HG03064 (cell line): Measurements from ENCODE around the gene ZNF292.
"Not testable (repeated sequence)": the region's sequence is repeated elsewhere in the genome, so short reads cannot be mapped to it uniquely, and the experiment has no call there.

Source experiments
- ATAC-seq: cut with Tn5 transposase; IDR thresholded peaks from one replicate; pipeline ENCODE4 v1.9.1; 2021; ENCODE audit warnings: low read depth; ENCODE audit not compliant: unreplicated experiment

Gene ZNF292

DNA sequence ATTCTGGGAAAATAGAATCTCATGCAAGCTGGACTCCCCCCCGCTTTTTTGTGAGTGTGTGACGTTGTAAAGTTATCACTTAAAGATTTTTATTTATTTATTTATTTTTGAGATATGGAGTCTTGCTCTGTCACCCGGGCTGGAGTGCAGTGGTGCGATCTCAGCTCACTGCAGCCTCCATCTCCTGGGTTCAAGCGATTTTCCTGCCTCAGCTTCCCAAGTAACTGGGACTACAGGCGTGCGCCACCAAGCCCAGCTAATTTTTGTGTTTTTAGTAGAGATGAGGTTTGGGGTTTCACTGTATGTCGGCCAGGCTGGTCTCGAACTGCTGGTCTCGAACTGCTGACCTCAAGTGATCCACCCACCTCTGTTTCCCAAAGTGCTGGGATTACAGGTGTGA lies 2.2 kb downstream of the ZNF292 start:
- not testable (repeated sequence) for ATAC-seq

DNA sequence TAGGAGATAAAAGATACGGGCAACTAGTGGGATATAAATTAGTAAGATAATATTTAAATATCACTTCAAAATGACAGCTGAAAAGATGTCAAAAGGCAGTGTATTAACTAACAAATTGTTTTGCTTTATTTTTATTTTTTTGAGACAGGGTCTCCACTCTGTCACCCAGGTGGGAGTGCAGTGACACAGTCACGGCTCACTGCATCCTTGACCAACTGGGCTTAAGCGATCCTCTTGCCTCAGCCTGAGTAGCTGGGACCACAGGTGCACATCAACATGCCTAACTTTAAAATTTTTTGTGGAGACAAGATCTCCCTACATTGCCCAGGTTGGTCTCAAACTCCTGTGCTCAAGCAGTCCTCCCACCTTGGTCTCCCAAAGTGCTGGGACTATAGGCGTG lies 5.9 kb downstream of the ZNF292 start:
- no peak for ATAC-seq

DNA sequence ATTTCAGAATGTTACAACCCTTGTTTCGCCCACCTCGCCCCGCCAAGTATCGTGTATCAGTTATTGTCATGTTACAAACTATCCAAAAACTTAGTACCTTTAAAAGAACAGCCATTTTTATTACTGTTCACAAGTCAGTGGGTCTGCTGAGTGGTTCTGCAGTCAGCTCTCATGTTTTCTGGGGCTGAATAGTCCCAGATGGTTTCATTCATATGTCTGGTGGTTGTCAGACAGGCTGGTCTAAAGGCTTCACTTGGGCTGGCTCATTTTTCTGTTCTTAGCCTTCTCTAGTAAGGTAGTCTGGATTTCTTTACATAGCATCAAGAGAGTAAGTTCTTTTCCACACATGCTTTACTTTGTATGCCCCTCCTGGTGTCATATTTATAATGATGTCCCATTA lies 8.6 kb downstream of the ZNF292 start:
- no peak for ATAC-seq

DNA sequence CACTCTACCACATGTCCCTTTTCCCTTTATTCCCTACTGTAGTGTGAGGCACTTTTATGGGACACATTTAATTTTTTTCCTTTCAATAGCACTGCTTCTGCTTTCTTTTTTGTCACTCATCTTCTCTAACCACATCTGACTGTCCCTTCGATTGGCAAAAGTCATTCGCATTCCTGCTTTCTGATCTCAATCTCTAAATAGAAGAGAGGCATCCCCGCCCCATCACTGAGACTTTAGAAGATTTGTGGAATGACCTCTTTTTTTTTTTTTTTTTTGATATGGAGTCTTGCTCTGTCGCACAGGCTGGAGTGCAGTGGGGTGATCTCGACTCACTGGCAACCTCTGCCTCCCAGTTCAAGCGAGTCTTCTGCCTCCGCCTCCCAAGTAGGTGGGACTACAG lies 9.1 kb downstream of the ZNF292 start:
- no peak for ATAC-seq

DNA sequence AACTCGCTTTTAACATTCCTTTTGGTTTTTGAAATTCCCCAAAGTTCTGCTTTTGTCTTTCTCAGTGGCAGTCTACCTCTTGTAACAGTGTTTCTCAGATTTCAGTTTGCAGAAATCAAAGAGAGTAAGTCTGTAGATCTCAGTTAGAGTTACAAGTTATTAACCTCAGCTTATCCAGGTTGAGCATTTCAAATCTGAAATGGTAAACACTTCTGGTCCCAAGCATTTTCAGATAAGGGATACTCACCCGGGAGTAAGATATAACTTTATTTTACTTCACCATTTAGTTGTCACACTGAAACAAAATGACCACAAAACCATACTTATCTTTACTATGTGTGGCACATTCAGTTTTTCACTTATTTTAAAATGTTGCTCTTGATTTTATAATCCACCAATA lies 9.8 kb downstream of the ZNF292 start:
- no peak for ATAC-seq

DNA sequence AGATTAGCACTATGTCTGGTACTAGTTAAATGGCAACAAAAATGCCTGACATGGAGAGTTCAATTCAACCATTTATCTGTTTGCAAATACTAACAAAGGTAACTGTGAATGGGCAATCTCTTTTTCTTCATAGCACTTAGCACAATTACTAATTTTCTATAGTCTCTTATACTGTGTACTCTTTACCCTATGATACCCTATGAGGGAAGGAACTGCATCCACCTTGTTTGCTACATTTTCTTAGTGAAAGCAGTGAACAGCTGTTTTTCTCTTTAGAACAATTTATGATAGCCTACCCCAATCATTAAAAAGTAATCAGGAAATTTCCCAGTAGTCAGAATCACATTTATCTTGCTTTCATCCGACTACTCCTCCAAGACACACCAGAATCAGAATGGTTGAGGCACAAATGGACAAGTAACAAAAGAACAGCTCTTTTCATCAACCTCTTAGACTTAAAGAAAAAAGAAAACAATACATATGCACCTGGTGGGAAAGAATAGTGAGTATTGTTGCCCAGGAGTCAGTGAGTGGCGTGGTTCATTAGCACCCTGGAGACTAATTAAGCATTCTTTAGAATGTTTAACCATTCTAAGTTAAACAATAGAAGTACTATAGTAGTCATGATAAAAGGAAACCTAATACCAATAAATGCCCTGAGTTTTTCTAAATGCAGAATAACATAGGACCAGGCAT lies 16.7 kb downstream of the ZNF292 start:
- no peak for ATAC-seq

DNA sequence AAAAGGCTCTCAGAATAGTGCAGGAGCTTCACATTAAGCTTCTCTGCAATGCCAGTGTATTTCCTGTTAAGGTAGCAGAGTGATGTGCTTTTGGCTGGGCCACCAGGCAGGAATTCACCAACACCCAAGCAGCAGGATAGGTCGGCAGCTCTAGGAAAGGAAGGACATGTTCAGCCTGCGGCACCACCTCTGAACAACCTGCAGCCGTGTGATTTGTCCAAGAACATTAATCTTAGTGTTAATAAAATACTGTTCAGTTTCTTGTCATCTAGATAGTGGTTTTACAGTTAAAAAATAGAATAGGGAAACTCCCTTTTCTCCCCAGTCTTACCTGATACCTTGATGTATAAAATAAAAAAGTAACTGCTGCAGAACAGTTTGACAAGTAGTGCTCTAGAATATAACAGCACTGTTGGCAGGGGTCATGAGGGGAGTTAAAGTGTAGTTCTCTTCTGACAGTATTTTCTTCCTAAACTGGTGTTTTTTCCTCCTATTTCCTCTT lies 18.8 kb downstream of the ZNF292 start:
- no peak for ATAC-seq

DNA sequence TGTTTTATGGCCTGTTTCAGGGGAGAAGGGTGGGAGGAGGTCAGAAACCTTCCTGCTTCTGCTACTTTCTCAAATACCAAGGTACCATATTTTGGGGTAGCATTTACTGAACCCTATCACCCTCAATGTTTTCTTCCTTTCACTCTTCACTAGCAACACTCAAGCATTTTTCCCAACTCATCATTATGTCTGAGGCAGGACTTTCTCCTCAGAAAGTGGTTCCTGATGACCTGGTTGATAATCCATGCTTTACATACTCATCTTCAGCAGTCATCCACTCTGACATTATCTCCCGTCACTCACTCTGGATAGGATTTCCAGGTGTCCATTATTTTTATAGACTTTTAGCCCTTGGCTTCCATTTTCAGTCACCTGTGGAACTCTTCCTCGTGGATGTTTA lies 21.1 kb downstream of the ZNF292 start:
- ATAC-seq: no peak

DNA sequence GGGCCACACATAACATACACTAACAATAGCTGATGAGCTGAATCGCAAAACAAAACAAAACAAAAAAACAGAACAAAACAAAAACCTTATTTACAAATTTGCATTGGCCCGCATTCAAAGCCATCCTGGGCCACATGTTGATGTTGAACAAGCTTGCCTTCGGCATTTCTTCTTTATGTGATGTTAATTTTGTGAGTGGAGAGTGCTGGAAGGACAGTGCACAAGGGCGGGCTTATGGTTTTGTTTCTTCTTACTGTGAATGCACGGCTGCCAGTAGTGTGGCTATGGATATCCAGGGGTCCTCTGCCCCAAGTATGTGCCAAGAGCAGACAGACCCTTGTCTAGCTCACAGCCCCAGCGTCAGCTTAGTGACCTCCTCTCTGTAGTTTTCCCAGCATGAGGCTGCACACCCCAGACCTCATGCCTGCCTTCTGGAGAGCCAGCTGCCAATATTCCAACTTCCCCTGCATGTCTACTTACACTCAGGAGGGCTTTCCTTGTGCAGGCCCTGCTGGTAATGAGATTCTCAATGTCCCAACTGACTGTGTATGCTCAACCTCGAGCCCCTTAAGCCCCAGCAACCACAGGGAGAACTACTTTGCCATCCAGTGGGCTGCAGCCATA lies 24.9 kb downstream of the ZNF292 start:
- no peak for ATAC-seq

DNA sequence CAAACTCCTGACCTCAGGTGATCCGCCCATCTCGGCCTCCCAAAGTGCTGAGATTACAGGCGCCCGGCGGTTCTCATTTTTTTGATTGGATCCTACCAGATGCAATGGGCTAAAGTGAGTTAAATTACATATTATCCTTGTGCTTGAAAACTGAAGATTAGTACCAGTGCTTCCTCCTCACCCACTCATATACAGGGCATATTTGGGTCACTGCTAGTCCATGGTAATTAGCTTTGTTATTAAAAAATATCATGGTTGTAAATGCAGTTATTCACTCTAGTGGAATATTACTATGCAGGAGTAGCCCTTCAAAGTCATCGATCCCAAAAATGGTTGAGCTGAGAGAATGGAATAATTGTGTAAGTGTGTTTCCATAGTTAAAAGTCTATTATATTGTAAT lies 26.5 kb downstream of the ZNF292 start:
- ATAC-seq: no peak

DNA sequence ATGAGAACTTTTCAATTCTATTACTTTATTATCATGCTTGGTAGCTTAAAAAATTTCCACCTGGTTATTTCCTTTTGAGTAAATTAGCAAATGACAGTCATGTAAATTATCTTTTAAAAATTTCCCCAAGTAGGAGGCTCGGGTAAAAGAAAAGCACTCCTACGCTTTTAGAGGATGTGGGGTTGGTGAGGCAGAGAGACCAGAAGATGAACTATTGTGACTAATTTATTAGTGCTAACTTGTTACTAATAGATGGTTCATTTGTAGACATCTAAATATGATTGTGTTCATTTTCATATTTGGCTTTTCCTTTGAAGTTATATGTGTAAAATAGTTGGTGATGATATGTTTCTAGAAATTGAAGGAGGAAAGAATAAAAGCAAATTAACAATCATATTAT lies 27.0 kb downstream of the ZNF292 start:
- peak; percentile 67 for ATAC-seq

DNA sequence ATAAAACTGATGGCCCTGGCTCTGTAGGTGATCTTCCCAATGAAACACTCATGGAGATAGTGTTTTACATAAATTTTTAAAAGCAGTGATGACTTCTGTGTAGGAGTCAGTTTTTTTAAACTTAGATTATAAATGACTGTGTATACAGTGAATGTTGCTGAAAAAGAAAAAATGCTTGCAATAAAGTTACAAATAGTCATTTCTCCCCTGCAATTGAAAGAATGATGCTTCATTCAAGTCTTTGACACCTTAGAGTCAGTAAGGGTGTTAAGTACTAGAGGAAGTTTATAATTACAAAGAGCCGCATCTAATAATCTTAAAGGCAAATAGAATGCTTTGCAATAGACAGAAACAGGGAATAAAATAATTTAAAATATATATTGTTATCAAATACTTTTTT lies 27.6 kb downstream of the ZNF292 start:
- no peak for ATAC-seq

DNA sequence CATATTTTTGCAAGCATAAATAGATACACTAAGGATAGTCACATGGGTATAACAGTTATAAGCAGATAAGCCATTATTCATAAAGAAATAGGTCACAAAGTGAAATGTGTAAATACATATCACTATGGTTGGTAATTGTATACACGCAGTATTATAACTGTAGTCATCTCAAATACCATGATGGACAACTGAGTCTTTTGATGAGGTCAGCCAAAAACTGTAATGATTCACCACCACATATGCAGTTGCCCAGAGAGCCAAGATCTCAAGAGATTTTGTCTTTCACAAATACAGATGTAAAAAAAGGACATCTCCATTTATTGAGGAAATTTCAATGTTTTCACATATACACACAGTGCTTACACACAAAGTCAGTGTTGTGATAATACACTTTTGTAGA lies 28.3 kb downstream of the ZNF292 start:
- ATAC-seq: no peak

DNA sequence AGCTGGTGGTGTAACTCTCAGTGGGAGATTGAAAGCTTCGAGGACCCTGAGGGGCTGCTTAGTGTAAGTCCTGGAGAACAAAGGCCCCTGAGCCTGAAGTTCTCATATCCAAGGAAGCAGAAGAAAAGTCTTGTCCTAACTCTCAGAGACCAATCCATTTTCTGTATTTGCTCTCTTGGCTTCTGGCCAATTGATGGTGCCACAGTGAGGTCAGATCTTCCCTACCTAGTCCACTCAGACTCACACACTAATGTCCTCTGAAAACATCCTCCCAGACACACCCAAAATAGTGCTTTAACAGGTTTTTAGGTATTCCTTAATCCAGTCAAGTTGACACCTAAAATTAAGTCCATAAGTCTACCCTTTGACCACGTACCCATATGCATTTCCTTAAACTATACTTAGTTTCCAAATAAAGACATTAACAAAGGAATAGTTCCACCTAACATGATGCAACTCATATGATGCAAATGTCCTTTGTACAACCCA lies 29.4 kb downstream of the ZNF292 start:
- no peak for ATAC-seq

DNA sequence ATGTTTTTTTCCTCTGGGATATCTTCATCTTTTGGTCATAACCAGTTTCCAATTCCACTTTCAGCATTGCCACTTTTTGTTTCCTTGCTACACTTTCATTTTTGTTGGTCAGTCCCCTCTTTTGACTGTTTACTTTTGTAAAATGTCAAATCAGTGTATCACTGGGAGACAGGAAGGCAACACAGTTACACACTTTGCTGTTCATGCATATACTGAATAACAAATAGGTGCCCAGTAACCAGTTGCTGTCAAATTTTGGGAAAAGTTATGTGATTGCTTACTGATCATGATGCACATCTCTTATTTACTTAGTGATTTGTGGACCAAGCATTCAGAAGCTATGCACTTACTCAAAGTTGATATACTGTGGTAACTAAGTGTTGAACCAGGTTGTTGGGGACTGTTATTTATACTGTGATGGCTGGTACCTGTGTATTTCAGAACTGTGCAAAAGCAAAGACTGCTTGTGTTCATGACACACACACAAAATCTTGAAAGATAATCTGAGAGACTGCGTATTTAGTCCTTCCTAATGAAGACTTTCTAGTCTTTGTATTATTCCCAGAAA lies 41.0 kb downstream of the ZNF292 start:
- no peak for ATAC-seq

DNA sequence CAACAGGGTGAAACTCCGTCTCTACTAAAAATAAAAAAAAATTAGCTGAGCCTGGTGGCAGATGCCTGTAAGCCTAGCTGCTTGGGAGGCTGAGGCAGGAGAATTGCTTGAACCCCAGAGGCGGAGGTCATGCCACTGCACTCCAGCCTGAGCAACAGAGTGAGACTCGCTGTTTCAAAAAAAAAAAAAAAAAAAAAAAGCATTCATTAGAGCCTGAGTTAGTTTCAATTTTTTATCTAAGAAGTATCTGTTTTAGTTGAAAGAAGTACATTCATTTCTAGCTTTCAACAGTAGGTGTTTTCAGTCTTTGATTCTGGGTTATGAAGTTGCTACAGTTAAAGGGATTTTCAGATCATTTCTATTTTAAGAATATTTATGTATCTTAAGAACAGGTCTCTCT lies 42.2 kb downstream of the ZNF292 start:
- peak; percentile 57 for ATAC-seq

DNA sequence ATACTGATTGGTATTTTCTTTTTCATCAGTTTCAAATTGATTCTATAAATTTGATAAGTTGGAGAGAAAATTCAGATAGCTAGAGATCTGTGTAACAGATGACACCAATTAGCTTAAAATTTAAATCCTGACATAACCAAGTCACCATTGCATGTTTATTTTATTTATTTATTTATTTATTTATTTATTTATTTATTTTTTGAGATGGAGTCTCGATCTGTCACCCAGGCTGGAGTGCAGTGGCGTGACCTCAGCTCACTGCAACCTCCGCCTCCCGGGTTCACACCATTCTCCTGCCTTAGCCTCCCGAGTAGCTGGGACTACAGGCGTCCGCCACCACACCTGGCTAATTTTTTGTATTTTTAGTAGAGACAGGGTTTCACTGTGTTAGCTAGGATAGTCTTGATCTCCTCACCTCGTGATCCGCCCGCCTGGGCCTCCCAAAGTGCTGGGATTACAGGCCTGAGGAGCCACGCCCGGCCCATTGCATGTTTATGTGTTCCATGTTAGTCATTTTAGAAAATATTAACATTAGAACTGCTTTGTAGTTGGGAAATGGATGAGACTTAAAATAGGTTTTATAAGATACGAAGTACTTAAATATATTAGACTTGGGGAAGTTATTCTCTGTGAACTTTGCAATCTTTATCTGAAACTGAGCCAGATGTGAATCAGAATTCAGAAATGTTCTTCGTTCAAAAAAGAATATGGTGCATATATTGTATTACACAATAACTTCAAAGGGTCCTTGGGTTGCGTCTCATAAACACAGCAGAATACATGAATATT lies 42.9 kb downstream of the ZNF292 start:
- not testable (repeated sequence) for ATAC-seq

DNA sequence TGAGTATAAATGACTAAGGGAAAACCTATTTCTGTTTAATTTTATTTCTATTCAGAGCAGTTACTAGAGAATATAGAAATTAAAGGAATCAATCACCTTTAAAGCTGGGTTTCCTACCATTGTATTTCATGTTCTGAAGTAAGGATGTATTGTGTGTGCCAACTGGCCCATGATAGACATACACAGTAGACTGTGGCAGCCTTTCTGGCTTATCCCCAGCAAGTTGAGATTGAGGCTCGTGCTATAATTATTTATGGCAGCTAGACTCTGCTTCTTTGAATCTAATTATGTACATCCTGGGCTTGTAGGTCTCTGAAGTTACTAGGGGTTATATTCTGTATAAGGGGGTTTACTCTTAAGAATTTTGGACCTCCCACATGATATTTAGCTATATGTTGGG lies 44.4 kb downstream of the ZNF292 start:
- no peak for ATAC-seq

DNA sequence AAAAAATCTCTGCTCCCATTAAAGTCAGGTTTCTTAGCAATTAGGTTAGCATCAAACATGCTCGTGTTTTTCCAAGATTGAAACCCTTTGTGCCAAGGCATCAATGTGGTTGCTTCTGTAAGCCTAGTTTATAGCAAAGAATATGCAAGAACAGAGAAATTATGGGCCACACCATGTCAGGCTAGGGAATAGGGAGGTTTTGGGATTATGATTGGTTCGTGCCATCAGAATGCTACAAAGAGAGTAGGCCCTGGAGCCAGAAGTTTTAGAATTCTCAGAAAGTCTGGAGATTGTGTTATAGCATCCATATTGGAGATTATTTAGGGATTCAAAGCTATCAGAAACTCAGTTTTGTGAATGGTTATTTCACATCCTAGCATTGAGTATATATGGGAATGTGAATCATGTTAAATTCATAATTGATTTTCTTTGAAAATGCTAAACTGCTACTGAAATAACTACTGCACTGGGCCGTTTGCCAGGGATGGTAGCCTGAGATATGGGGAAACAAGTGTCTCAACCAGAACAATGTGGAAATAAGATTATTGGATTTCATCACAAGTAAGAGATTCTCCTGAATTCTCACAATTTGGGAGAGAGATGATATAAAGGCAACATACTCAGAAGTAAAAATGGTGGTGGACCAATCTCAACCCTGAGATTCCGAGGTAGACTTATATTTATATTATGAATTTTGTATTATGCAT lies 45.3 kb downstream of the ZNF292 start:
- ATAC-seq: no peak

DNA sequence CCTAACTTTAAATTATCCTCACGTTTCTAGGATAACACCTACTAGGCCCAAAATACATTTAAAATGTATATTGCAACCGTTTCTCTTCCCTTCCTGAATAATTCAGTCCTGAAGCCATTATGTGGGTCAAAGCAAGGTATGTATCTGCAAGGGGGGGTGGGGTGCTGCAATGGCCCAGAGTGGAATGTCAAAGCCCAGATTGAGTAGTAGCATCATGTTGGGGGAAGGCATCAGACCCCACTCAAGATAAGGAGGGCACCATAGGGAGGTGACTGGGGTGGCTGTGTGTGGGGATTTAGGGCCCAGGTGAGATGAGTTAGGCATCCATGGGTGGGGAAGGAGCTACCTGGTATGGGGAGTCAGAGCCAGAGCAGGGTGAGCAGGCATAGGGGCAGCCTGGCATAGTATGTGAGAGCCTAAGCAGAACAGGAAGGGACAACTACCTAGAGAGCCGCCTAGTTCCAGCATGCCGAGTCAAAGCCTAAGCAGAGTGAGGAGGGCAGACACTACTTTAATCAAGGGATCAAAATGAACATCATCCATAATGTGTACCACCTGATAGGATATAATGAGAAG lies 48.2 kb downstream of the ZNF292 start:
- no peak for ATAC-seq
